AG09309 (cell line): ENCODE measurements around the gene PINK1.

Experiments
- DNase-seq: peaks from one replicate; pipeline ENCODE4 v3.0.0-alpha.2; 2010; ENCODE audit warnings: low read depth
- H3K4me3 ChIP-seq: 2 replicates; pipeline ENCODE4 v1.5.1; 2011; ENCODE audit warnings: mild to moderate bottlenecking, low read depth, low read length, moderate library complexity; ENCODE audit not compliant: control insufficient read depth
- TF ChIP-seq, protein P1 (sequence below): IDR thresholded peaks from 2 replicates; pipeline ENCODE4 v1.5.1; 2011; ENCODE audit warnings: mild to moderate bottlenecking, low read depth, low read length, inconsistent platforms; ENCODE audit not compliant: insufficient read depth, control insufficient read depth; ENCODE audit errors: missing control alignments

PINK1 gene

GRCh38 chr1:20616847-20617487 lies 16.3 kb upstream of the PINK1 start:
- TF ChIP-seq, protein P1, sequence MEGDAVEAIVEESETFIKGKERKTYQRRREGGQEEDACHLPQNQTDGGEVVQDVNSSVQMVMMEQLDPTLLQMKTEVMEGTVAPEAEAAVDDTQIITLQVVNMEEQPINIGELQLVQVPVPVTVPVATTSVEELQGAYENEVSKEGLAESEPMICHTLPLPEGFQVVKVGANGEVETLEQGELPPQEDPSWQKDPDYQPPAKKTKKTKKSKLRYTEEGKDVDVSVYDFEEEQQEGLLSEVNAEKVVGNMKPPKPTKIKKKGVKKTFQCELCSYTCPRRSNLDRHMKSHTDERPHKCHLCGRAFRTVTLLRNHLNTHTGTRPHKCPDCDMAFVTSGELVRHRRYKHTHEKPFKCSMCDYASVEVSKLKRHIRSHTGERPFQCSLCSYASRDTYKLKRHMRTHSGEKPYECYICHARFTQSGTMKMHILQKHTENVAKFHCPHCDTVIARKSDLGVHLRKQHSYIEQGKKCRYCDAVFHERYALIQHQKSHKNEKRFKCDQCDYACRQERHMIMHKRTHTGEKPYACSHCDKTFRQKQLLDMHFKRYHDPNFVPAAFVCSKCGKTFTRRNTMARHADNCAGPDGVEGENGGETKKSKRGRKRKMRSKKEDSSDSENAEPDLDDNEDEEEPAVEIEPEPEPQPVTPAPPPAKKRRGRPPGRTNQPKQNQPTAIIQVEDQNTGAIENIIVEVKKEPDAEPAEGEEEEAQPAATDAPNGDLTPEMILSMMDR, result no peak
- DNase-seq, result no peak
- no peak overlapping the region for H3K4me3 ChIP-seq

DNA sequence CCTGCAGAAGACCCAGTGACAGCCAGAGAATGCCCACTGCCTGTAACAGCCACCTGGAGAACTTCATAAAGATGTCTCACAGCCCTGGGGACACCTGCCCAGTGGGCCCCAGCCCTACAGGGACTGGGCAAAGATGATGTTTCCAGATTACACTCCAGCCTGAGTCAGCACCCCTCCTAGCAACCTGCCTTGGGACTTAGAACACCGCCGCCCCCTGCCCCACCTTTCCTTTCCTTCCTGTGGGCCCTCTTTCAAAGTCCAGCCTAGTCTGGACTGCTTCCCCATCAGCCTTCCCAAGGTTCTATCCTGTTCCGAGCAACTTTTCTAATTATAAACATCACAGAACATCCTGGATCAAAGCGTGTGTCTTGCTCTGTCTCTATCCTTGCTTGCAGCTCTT lies 14.7 kb upstream of the PINK1 start:
- DNase-seq, result no peak
- H3K4me3 ChIP-seq, result no peak overlapping the region
- TF ChIP-seq, protein P1, result no peak

DNA sequence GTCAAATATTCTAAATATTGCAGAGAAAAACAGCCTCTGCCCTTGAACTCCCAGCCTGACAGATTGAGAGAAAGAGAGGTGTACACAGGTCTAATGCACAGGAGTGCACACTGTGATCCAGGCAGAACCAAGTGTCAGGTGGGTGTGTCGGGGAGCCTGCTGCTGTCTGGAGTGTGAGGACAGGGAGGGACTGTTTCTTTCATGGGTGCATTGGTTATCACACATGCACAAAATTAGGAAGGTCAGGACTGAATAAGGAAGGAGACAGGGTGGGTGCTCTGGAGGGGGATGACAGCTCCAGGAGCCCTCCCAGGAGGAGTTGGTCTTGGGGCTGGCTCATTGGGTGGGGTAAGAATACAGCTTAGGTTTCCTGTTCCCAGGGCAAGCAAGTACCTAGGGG lies 13.3 kb upstream of the PINK1 start:
- no peak for DNase-seq
- no peak overlapping the region for H3K4me3 ChIP-seq
- TF ChIP-seq, protein P1, result no peak

DNA sequence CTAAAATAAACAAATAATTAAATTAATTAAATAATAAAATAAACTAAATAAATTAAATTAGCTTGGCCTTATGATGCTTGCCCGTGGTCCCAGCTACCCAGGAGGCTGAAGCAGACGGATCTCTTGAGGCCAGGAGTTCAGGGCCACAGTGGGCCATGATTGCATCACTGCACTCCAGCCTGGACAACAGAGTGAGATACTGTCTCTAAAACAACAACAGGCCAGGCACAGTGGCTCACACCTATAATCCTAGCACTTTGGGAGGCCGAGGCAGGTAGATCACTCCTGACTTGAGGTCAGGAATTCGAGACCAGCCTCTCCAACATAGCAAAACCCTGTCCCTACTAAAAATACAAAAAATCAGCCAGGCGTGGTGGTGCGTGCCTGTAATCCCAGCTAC lies 12.2 kb upstream of the PINK1 start:
- TF ChIP-seq, protein P1, result no peak
- no peak for DNase-seq

GRCh38 chr1:20624709-20625108 lies 8.5 kb upstream of the PINK1 start:
- no peak for DNase-seq
- TF ChIP-seq, protein P1, result no peak
- H3K4me3 ChIP-seq, result no peak overlapping the region

More for the DNA sequence above, 12.2 kb upstream of the PINK1 start:
- no peak overlapping the region for H3K4me3 ChIP-seq

DNA sequence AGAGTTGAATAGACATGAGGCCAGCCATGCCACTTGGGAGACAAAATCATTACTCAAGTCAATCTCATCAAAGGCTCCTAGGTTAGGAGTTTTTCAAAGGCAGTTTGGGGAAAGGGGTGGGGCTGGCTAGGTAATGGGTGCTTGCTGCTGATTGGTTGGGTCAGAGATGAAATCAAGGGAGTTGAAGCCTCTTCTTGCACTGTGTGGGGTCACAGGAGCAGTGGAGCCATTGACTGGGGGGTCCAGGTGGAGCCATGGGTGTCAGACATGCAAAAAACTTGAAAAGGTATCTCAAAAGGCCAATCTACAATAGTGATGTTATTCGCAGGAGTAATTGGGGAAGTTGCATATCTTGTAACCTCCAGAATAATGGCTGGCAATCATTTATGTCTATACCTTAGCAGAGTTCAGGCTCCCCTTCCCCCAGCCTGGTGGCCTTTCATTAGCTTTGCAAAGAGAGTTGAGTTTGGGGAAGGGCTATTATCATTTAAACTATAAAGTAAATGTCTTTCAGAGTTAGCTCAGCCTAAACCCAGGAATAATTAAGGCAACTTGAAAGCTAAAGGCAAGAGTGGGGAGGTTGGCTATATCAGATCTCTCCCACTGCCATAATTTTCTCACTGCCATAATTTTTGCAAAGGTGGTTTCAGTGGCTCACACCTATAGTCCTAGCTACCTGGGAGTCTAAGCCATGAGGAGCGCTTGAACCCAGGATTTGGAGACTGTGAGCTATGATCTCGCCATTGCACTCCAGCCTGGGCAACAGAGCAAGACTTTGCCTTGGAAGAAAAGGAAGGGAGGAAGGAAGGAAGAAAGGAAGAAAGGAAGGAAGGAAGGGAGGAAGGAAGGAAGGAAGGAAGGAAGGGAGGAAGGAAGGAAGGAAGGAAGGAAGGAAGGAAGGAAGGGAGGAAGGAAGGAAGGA lies 7.8 kb upstream of the PINK1 start:
- TF ChIP-seq, protein P1, result no peak
- H3K4me3 ChIP-seq, result no peak overlapping the region
- no peak for DNase-seq
